A549 (cell line): ENCODE measurements around the gene PRXL2B.

Experiments used
- CBX8 ChIP-seq: fragments of 200-600 bp; sonication (generic); IDR thresholded peaks from 2 replicates; pipeline ENCODE4 v1.6.1; 2016
- EP300 ChIP-seq, 2 experiments: fragments of >200 bp; sonication (Bioruptor Twin); formaldehyde crosslinking; IDR thresholded peaks; 2 replicates in 1 of 2; 3 replicates in 1 of 2; pipeline ENCODE4 v1.6.1; 2016 to 2017
- MYC ChIP-seq: IDR thresholded peaks from 2 replicates; pipeline ENCODE4 v1.6.1; 2012; ENCODE audit warnings: mild to moderate bottlenecking, inconsistent platforms, low read length, improper control_type of control experiment, borderline replicate concordance
- POLR2A ChIP-seq: IDR thresholded peaks from 2 replicates; pipeline ENCODE4 v1.6.1; 2012; ENCODE audit warnings: mild to moderate bottlenecking, low read length
- RAD21 ChIP-seq, 2 experiments: fragments of >200 bp in 1 of 2; sonication (Bioruptor Twin) in 1 of 2; formaldehyde crosslinking in 1 of 2; IDR thresholded peaks in 1 of 2; conservative IDR thresholded peaks in 1 of 2; 2 replicates in 1 of 2; 3 replicates in 1 of 2; pipeline ENCODE4 v1.6.1; 2012 to 2018; ENCODE audit warnings: inconsistent platforms in 1 of 2
- RCOR1 ChIP-seq: fragments of 150-350 bp; IDR thresholded peaks from 2 replicates; pipeline ENCODE4 v1.6.1; 2014; ENCODE audit warnings: antibody characterized with exemption, low read length, low read depth
- RFX5 ChIP-seq: fragments of 450-650 bp; IDR thresholded peaks from 2 replicates; pipeline ENCODE4 v1.7.1; 2014; ENCODE audit warnings: antibody characterized with exemption, mild to moderate bottlenecking, moderate library complexity
- TF ChIP-seq, protein P1 (sequence below): fragments of >200 bp; sonication (Bioruptor Twin); formaldehyde crosslinking; IDR thresholded peaks from 3 replicates; pipeline ENCODE4 v1.5.1; 2016
- TF ChIP-seq, protein P2 (sequence below): IDR thresholded peaks from 2 replicates; pipeline ENCODE4 v1.6.1; 2012
- TF ChIP-seq, protein P3 (sequence below): fragments of 450-650 bp; IDR thresholded peaks from 2 replicates; pipeline ENCODE4 v1.6.1; 2014; ENCODE audit warnings: antibody characterized with exemption

DNA sequence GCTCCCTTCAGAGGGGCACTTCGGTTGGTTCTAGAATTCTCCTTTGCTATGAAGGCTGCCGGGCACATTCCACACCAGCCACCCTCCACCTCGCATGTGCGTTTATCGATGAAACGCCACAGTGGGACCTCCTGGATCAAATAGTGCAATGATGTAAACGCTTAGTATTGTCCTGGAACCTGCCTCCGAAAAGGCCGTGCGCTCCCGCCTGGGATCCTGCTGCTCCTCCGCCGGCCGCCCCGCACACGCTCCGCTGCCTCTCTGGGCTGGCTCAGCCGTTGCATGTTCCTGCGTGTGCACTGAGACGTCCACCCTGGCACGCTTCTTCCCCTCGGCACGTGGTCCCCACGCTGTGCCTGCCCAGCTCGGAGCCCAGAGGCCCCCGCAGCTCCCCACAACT lies 34.4 kb upstream of the PRXL2B start:
- TF ChIP-seq RCOR1 (no peak), EP300 (IDR thresholded peaks at IDR 0.05) (no peak), RFX5 (no peak), CBX8 (no peak), POLR2A (no peak), RAD21 (conservative IDR thresholded peaks at IDR 0.05 in 1 of 2, IDR thresholded peaks at IDR 0.05 in 1 of 2) (no peak), MYC (no peak)
- TF ChIP-seq, protein P1, sequence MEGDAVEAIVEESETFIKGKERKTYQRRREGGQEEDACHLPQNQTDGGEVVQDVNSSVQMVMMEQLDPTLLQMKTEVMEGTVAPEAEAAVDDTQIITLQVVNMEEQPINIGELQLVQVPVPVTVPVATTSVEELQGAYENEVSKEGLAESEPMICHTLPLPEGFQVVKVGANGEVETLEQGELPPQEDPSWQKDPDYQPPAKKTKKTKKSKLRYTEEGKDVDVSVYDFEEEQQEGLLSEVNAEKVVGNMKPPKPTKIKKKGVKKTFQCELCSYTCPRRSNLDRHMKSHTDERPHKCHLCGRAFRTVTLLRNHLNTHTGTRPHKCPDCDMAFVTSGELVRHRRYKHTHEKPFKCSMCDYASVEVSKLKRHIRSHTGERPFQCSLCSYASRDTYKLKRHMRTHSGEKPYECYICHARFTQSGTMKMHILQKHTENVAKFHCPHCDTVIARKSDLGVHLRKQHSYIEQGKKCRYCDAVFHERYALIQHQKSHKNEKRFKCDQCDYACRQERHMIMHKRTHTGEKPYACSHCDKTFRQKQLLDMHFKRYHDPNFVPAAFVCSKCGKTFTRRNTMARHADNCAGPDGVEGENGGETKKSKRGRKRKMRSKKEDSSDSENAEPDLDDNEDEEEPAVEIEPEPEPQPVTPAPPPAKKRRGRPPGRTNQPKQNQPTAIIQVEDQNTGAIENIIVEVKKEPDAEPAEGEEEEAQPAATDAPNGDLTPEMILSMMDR: no peak
- TF ChIP-seq, protein P2, sequence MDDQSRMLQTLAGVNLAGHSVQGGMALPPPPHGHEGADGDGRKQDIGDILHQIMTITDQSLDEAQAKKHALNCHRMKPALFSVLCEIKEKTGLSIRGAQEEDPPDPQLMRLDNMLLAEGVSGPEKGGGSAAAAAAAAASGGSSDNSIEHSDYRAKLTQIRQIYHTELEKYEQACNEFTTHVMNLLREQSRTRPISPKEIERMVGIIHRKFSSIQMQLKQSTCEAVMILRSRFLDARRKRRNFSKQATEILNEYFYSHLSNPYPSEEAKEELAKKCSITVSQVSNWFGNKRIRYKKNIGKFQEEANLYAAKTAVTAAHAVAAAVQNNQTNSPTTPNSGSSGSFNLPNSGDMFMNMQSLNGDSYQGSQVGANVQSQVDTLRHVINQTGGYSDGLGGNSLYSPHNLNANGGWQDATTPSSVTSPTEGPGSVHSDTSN: no peak
- TF ChIP-seq, protein P3, sequence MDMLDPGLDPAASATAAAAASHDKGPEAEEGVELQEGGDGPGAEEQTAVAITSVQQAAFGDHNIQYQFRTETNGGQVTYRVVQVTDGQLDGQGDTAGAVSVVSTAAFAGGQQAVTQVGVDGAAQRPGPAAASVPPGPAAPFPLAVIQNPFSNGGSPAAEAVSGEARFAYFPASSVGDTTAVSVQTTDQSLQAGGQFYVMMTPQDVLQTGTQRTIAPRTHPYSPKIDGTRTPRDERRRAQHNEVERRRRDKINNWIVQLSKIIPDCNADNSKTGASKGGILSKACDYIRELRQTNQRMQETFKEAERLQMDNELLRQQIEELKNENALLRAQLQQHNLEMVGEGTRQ: no peak
